Endothelial cell of umbilical vein (primary cell): ENCODE measurements around the gene PSPC1. TPM values are rescaled to one million over a fixed set of nuclear protein-coding genes. Genes with fewer than 3 reads are reported as not detected.

Source experiments
- BruUV-seq: library from RNA; stranded (reverse); fragments of 400-500 nt; replicated peaks from 2 replicates; lab custom pipeline; 2021; lab: Mats Ljungman, UMichigan
- CTCF ChIA-PET: fragments of 300-600, 350-600 bp; sonication (Branson Sonifier 250); formaldehyde crosslinking; loops from one replicate; lab custom pipeline; 2021; ENCODE audit warnings: antibody characterized with exemption, inconsistent platforms; lab: Charles Lee
- POLR2A ChIA-PET: fragments of 300-600, 350-600 bp; sonication (Branson Sonifier 250); formaldehyde crosslinking; loops from one replicate; lab custom pipeline; 2021; ENCODE audit warnings: antibody characterized with exemption, inconsistent platforms; lab: Charles Lee
- DNase-seq: peaks from one replicate; pipeline ENCODE4 v3.0.0-alpha.2; 2011; ENCODE audit warnings: low read depth, low spot score
- FAIRE-seq: peaks from 2 replicates; lab custom pipeline; 2011; peaks lifted over from hg19 to GRCh38; lab: Jason Lieb, UNC
- H2AFZ ChIP-seq: 2 replicates; pipeline ENCODE4 v1.6.0; 2012; ENCODE audit warnings: low read depth, low read length, control low read depth, inconsistent platforms
- H3K27ac ChIP-seq: 2 replicates; pipeline ENCODE4 v1.5.1; 2011; ENCODE audit warnings: low read depth, mild to moderate bottlenecking, control low read depth, low read length, moderate library complexity; ENCODE audit not compliant: insufficient read depth
- H3K27me3 ChIP-seq, 2 experiments: 2 replicates each; pipeline versions ENCODE4 v1.6.0 to v1.6.1; 2011; ENCODE audit warnings: low read length in 2 of 2, mixed read lengths in 1 of 2; ENCODE audit not compliant: control insufficient read depth in 2 of 2, insufficient read depth in 2 of 2
- H3K36me3 ChIP-seq, 2 experiments: 2 replicates in 1 of 2; 3 replicates in 1 of 2; pipeline ENCODE4 v1.5.1; 2011; ENCODE audit warnings: low read length in 2 of 2, mild to moderate bottlenecking in 1 of 2, moderate library complexity in 1 of 2; ENCODE audit not compliant: control insufficient read depth in 2 of 2, insufficient read depth in 2 of 2; ENCODE audit errors: extremely low read depth in 1 of 2
- H3K4me1 ChIP-seq: 3 replicates; pipeline ENCODE4 v1.5.1; 2011; ENCODE audit warnings: mild to moderate bottlenecking, low read length; ENCODE audit not compliant: control insufficient read depth, insufficient read depth; ENCODE audit errors: extremely low read depth
- H3K4me2 ChIP-seq: 2 replicates; pipeline ENCODE4 v1.6.1; 2011; ENCODE audit warnings: low read length, control low read depth, mixed read lengths; ENCODE audit not compliant: insufficient read depth
- H3K4me3 ChIP-seq, 3 experiments: fragments of 200-600 bp in 1 of 3; sonication (generic), shearing (Covaris generic) in 1 of 3; replicated peaks in 1 of 3; 2 replicates each; pipeline ENCODE4 v1.5.1; 2011 to 2016; ENCODE audit warnings: control low read depth in 3 of 3, low read length in 3 of 3, mild to moderate bottlenecking in 2 of 3, inconsistent platforms in 1 of 3, low read depth in 1 of 3, moderate library complexity in 1 of 3; ENCODE audit not compliant: insufficient read depth in 1 of 3
- H3K79me2 ChIP-seq: 2 replicates; pipeline ENCODE4 v1.6.0; 2012; ENCODE audit warnings: low read length, inconsistent platforms; ENCODE audit not compliant: control insufficient read depth, insufficient read depth
- H3K9ac ChIP-seq: replicated peaks from 2 replicates; pipeline ENCODE3; 2011; ENCODE audit warnings: low read length, control low read depth; ENCODE audit not compliant: insufficient read depth; ENCODE audit errors: extremely low read depth
- H3K9me1 ChIP-seq: replicated peaks from 3 replicates; pipeline ENCODE4 v1.6.0; 2011; ENCODE audit warnings: mild to moderate bottlenecking, low read length; ENCODE audit not compliant: control insufficient read depth, insufficient read depth; ENCODE audit errors: extremely low read depth
- H3K9me3 ChIP-seq: replicated peaks from 2 replicates; pipeline ENCODE4 v1.5.1; 2012; ENCODE audit warnings: low read length, inconsistent platforms; ENCODE audit not compliant: control insufficient read depth, insufficient read depth
- H4K20me1 ChIP-seq: replicated peaks from 2 replicates; pipeline ENCODE3; 2011; ENCODE audit warnings: mild to moderate bottlenecking, low read length; ENCODE audit not compliant: control insufficient read depth, insufficient read depth; ENCODE audit errors: extremely low read depth
- EZH2 ChIP-seq: IDR thresholded peaks from 2 replicates; pipeline ENCODE4 v1.6.1; 2012; ENCODE audit warnings: borderline replicate concordance, low read depth, mild to moderate bottlenecking, moderate library complexity, low read length, inconsistent platforms; ENCODE audit not compliant: severe bottlenecking
- FOS ChIP-seq: IDR thresholded peaks from 2 replicates; pipeline ENCODE4 v1.6.1; 2011; ENCODE audit warnings: mild to moderate bottlenecking, low read length, moderate library complexity, borderline replicate concordance; ENCODE audit not compliant: insufficient read depth
- GATA2 ChIP-seq: IDR thresholded peaks from 2 replicates; pipeline ENCODE4 v1.7.0; 2011; ENCODE audit warnings: low read depth, mild to moderate bottlenecking, moderate library complexity, mixed read lengths, low read length; ENCODE audit not compliant: insufficient read length, insufficient read depth
- JUN ChIP-seq: IDR thresholded peaks from 2 replicates; pipeline ENCODE4 v1.6.1; 2011; ENCODE audit warnings: borderline replicate concordance, low read depth; ENCODE audit not compliant: insufficient read length, insufficient read depth
- MYC ChIP-seq: IDR thresholded peaks from one replicate; pipeline ENCODE4 v1.6.1; 2011; ENCODE audit warnings: mild to moderate bottlenecking, low read depth, low read length
- POLR2A ChIP-seq: IDR thresholded peaks from 2 replicates; pipeline ENCODE4 v1.6.1; 2012; ENCODE audit warnings: low read depth, mild to moderate bottlenecking, control low read depth, low read length
- POLR2AphosphoS5 ChIP-seq: IDR thresholded peaks from 2 replicates; pipeline ENCODE4 v1.6.1; 2012; ENCODE audit warnings: low read depth, mild to moderate bottlenecking, control low read depth, low read length, moderate library complexity; ENCODE audit not compliant: insufficient read depth
- dilution Hi-C: fragments of 300-500 bp; cut with MboI; formaldehyde crosslinking; loops from one replicate; pipeline ENCODE4 v1.15.0; 2019; ENCODE audit warnings: low sequenced_read_pairs; ENCODE audit not compliant: extremely low pct_ligation_motif_present
- intact Hi-C: fragments of 100-400 bp; cut with micrococcal nuclease; formaldehyde crosslinking; loops from one replicate; pipeline ENCODE4 v1.10.0; 2022
- polyA plus RNA-seq, 4 experiments: library from polyadenylated mRNA; depleted of rRNA in 3 of 4; stranded (reverse) in 3 of 4; unstranded in 1 of 4; fragments of >200 nt; gene quantifications; 2 replicates each; pipeline versions ENCODE4 v1.2.1 to v1.2.3, GENCODE V29; 2011 to 2012; ENCODE audit warnings: missing spikeins in 1 of 4
- total RNA-seq: library from RNA; stranded (reverse); gene quantifications from 2 replicates; pipeline ENCODE4 v1.2.3, GENCODE V29; 2021
- TF ChIP-seq, protein P1 (sequence below), 2 donors: IDR thresholded peaks; 1 replicate in 1 of 2; 2 replicates in 1 of 2; pipeline ENCODE4 v1.5.1; 2011; ENCODE audit warnings: low read length in 2 of 2, mild to moderate bottlenecking in 2 of 2, moderate library complexity in 2 of 2, control low read depth in 1 of 2, inconsistent platforms in 1 of 2, low read depth in 1 of 2; ENCODE audit not compliant: insufficient read depth in 1 of 2; ENCODE audit errors: extremely low read depth in 1 of 2
- TF ChIP-seq, protein P2 (sequence below): IDR thresholded peaks from 2 replicates; pipeline ENCODE4 v1.6.1; 2011; ENCODE audit not compliant: insufficient read depth, insufficient read length

The PSPC1 gene
- total and polyA plus RNA-seq, 2 donors (not counting 3 experiments of a cell fraction or from before 2014, with no cell fraction given): 22.8 to 55.7 TPM

GRCh38 chr13:19670147-19670546 lies 112.6 kb downstream of the PSPC1 start:
- Histone ChIP-seq H4K20me1 (no peaks in the 10 kb centered on the region), H3K9ac (no peak overlapping the region), H3K9me1 (no peaks in the 10 kb centered on the region), H3K27me3 (no peaks in the 10 kb centered on the region), H3K27ac (no peak overlapping the region), H2AFZ (no peak overlapping the region), H3K4me2 (no peak overlapping the region), H3K4me3 (no peak overlapping the region), H3K36me3 (peaks cover 14 to 16% of the 10 kb centered on the region in 2 experiments), H3K4me1 (no peaks in the 10 kb centered on the region), H3K9me3 (no peaks in the 10 kb centered on the region), H3K79me2 (peaks cover 3% of the 10 kb centered on the region)
- DNase-seq (no peak), FAIRE-seq (no peak)
- ChIA-PET CTCF (no interaction called here), POLR2A (no interaction called here)
- TF ChIP-seq POLR2A: no peak
- no peak for TF ChIP-seq JUN
- TF ChIP-seq MYC: no peak
- TF ChIP-seq POLR2AphosphoS5: no peak
- TF ChIP-seq GATA2: no peak
- no peak for TF ChIP-seq FOS
- TF ChIP-seq EZH2: no peak
- TF ChIP-seq, protein P1, sequence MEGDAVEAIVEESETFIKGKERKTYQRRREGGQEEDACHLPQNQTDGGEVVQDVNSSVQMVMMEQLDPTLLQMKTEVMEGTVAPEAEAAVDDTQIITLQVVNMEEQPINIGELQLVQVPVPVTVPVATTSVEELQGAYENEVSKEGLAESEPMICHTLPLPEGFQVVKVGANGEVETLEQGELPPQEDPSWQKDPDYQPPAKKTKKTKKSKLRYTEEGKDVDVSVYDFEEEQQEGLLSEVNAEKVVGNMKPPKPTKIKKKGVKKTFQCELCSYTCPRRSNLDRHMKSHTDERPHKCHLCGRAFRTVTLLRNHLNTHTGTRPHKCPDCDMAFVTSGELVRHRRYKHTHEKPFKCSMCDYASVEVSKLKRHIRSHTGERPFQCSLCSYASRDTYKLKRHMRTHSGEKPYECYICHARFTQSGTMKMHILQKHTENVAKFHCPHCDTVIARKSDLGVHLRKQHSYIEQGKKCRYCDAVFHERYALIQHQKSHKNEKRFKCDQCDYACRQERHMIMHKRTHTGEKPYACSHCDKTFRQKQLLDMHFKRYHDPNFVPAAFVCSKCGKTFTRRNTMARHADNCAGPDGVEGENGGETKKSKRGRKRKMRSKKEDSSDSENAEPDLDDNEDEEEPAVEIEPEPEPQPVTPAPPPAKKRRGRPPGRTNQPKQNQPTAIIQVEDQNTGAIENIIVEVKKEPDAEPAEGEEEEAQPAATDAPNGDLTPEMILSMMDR (IDR thresholded peaks at IDR 0.05; ENCODE audit: extremely low read depth in 1 of 2, insufficient read depth in 1 of 2, low read depth in 1 of 2, low read length in 2 of 2): no peak
- TF ChIP-seq, protein P2, sequence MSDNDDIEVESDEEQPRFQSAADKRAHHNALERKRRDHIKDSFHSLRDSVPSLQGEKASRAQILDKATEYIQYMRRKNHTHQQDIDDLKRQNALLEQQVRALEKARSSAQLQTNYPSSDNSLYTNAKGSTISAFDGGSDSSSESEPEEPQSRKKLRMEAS: no peak
- dilution Hi-C loops: no loop called here
- BruUV-seq: no TSS peak
- intact Hi-C loops: loop anchor here (10.0 kb wide), 1 partner anchor 115 kb away; the partner anchor contains the start of gene PSPC1
